NT2/D1 (cell line): ENCODE data around the gene KAZN.

Experiments used
- SUZ12 ChIP-seq: IDR thresholded peaks from 2 replicates; pipeline ENCODE4 v1.6.1; 2011; ENCODE audit not compliant: insufficient read length, insufficient read depth; ENCODE audit errors: extremely low read depth
- YY1 ChIP-seq: IDR thresholded peaks from 2 replicates; pipeline ENCODE4 v1.6.1; 2011; ENCODE audit not compliant: insufficient read length, insufficient read depth
- ZNF274 ChIP-seq: IDR thresholded peaks from 2 replicates; pipeline ENCODE4 v1.6.1; 2011; ENCODE audit warnings: mild to moderate bottlenecking, low read depth, low read length

DNA sequence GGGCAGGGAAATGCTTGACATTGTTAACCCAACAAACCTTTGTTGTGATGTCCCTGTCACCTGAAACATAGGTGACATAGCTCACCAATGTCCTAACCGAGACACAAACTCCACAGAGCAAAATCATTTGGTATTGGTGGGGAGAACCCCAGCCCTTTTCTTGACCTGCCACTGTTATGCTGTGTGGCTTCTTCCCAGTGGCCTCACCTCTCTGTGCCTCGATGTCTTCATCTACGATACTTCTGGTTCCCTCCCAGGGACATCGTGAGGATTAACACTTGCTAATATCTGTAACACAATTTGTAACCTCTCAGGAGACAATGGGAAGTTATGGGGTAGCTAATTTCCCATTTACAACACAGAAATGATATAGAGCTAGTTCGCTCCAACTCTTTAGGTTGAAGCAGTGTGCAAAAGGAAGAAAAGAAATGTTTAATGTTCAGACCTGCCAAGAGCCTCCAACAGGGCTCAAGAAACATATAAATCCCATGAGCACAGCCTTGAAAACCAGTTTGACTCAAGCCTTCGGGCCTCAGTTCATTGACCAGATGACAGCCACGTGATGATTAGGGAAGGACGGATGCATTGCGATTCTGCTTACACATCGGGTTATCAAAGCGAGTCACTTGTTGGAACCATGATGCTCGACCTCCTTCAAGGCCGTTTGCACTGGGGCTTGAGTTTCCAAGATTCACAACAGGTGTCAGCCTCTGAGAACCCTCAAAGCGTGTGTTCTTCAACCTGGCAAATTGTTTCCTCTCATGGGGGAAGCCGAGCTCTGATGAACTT is 517.3 kb downstream of the KAZN start:
- TF ChIP-seq ZNF274 (no peak), SUZ12 (no peak), YY1 (no peak)
